Natural killer cell (primary cell): ENCODE measurements around the gene ZMAT3. TPM values are rescaled to one million over a fixed set of nuclear protein-coding genes. Genes with fewer than 3 reads are reported as not detected.

Experiments
- ATAC-seq, 3 donors: fragments of 150-1000 bp in 2 of 3; fragments of 200-7000 bp in 1 of 3; cut with Tn5 transposase; 1 replicate in 1 of 3; 2 replicates in 2 of 3; pipeline ENCODE4 v1.10.0; 2021; ENCODE audit warnings: mild to moderate bottlenecking in 2 of 3, moderate library complexity in 2 of 3
- DNase-seq, 2 donors: peaks; one replicate each; pipeline versions ENCODE4 v3.0.0 to v3.0.0-alpha.2; 2013 to 2021; ENCODE audit warnings: mixed read lengths in 1 of 2
- H3K27ac ChIP-seq: one replicate; pipeline ENCODE4 v1.5.1; 2013; ENCODE audit warnings: mild to moderate bottlenecking, low read length
- H3K27me3 ChIP-seq: one replicate; pipeline ENCODE4 v1.6.1; 2013; ENCODE audit warnings: low read length; ENCODE audit not compliant: control insufficient read depth, insufficient read depth
- H3K36me3 ChIP-seq: one replicate; pipeline ENCODE4 v1.6.1; 2013; ENCODE audit warnings: low read length; ENCODE audit not compliant: control insufficient read depth, insufficient read depth
- H3K4me1 ChIP-seq: one replicate; pipeline ENCODE4 v1.6.1; 2013; ENCODE audit warnings: low read length; ENCODE audit not compliant: control insufficient read depth, insufficient read depth
- H3K4me3 ChIP-seq: one replicate; pipeline ENCODE4 v1.5.1; 2013; ENCODE audit warnings: low read length
- H3K9me3 ChIP-seq: one replicate; pipeline ENCODE4 v1.6.1; 2013; ENCODE audit warnings: low read length; ENCODE audit not compliant: control insufficient read depth, insufficient read depth
- H3K27ac Mint-ChIP-seq, 2 donors: one replicate each; pipeline ENCODE4 v1.8.0; 2022; ENCODE audit warnings: mild to moderate bottlenecking in 2 of 2, mixed read lengths in 2 of 2, moderate library complexity in 1 of 2
- H3K27me3 Mint-ChIP-seq, 2 donors: one replicate each; pipeline ENCODE4 v1.8.0; 2022; ENCODE audit warnings: low read depth in 2 of 2, mixed read lengths in 2 of 2
- H3K36me3 Mint-ChIP-seq: one replicate; pipeline ENCODE4 v1.8.0; 2022; ENCODE audit warnings: mixed read lengths
- H3K4me1 Mint-ChIP-seq, 2 donors: one replicate each; pipeline ENCODE4 v1.8.0; 2022; ENCODE audit warnings: mixed read lengths in 2 of 2
- H3K4me3 Mint-ChIP-seq: one replicate; pipeline ENCODE4 v1.8.0; 2022; ENCODE audit warnings: mild to moderate bottlenecking, moderate library complexity, mixed read lengths
- H3K9me3 Mint-ChIP-seq, 2 donors: one replicate each; pipeline ENCODE4 v1.8.0; 2022; ENCODE audit warnings: mixed read lengths in 2 of 2
- WGBS: methylation state at CpG from one replicate; pipeline ENCODE4 v1.1.7; 2013; ENCODE audit warnings: missing lambda C conversion rate; ENCODE audit not compliant: insufficient coverage; 5-methylcytosine and 5-hydroxymethylcytosine counted together
- intact Hi-C: fragments of 100-400 bp; cut with micrococcal nuclease; formaldehyde crosslinking; loops from one replicate; pipeline ENCODE4 v1.14.2; 2022
- total RNA-seq, 4 donors: library from RNA; stranded (reverse); fragments of 120-200 nt in 1 of 4; gene quantifications; one replicate each; pipeline versions ENCODE4 v1.2.3 to v1.2.4, GENCODE V29; 2013 to 2022
- TF ChIP-seq, protein P1 (sequence below): fragments of 200-600 bp; IDR thresholded peaks from one replicate; pipeline ENCODE4 v1.8.0; 2022; ENCODE audit warnings: antibody characterized with exemption

ZMAT3 gene
- total RNA-seq, 3 donors from 2014 or later (not counting 1 experiment from before 2014, with no cell fraction given) = 22.5 to 32.9 (median 24.1) TPM

DNA sequence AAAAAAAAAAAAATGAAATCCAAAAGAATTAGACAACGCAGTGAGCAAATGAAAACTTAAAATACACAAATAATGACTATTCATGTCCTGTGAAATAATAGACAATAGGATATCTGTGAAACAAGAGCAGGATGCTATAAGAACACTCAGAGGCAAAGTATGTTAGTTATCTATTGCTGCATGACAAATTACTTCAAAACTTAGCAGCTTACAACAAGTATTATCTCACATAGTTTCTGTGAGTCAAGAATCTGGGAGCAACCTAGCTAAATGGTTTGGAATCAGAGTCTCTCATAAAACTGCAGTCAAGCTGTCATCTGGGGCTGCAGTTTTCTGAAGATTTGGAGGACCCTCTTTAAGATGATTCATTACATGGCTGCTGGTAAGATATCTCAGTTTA is 36.5 kb upstream of the ZMAT3 start:
- no peaks in the 10 kb centered on the region for H3K9me3 Mint-ChIP-seq
- WGBS = no CpG with 5 or more reads among the region's 1 CpG
- H3K4me1 Mint-ChIP-seq = no peaks in the 10 kb centered on the region
- H3K4me1 ChIP-seq = no peaks in the 10 kb centered on the region
- H3K27me3 Mint-ChIP-seq = peaks cover 12 to 33% of the 10 kb centered on the region in 2 donors
- no peak for DNase-seq
- no peak for ATAC-seq
- H3K4me3 ChIP-seq = no peak overlapping the region
- H3K4me3 Mint-ChIP-seq = no peak overlapping the region
- TF ChIP-seq, protein P1, sequence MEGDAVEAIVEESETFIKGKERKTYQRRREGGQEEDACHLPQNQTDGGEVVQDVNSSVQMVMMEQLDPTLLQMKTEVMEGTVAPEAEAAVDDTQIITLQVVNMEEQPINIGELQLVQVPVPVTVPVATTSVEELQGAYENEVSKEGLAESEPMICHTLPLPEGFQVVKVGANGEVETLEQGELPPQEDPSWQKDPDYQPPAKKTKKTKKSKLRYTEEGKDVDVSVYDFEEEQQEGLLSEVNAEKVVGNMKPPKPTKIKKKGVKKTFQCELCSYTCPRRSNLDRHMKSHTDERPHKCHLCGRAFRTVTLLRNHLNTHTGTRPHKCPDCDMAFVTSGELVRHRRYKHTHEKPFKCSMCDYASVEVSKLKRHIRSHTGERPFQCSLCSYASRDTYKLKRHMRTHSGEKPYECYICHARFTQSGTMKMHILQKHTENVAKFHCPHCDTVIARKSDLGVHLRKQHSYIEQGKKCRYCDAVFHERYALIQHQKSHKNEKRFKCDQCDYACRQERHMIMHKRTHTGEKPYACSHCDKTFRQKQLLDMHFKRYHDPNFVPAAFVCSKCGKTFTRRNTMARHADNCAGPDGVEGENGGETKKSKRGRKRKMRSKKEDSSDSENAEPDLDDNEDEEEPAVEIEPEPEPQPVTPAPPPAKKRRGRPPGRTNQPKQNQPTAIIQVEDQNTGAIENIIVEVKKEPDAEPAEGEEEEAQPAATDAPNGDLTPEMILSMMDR = no peak
- H3K36me3 Mint-ChIP-seq = no peaks in the 10 kb centered on the region
- no peaks in the 10 kb centered on the region for H3K9me3 ChIP-seq
- no peak overlapping the region for H3K27ac ChIP-seq
- no peaks in the 10 kb centered on the region for H3K36me3 ChIP-seq
- H3K27me3 ChIP-seq = peaks cover 4% of the 10 kb centered on the region
- H3K27ac Mint-ChIP-seq = no peak overlapping the region
- intact Hi-C loops = no loop called here

DNA sequence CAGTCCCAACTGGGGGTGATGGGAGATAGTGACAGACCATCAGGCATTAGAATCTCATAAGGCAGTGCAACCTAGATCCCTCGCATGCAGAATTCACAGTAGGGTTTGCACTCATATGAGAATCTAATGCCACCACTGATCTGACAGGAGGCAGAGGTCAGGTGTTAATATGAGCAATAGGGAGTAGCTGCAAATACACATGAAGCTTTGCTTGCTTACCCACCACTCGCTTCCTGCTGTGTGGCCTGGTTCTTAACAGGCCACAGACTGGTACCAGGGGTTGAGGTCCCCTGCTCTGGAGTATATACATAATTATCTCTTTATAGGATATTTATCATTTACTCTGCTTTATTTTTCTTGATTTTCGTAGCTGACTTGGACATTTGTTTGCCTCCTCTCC is 36.0 kb upstream of the ZMAT3 start:
- no peak for ATAC-seq

DNA sequence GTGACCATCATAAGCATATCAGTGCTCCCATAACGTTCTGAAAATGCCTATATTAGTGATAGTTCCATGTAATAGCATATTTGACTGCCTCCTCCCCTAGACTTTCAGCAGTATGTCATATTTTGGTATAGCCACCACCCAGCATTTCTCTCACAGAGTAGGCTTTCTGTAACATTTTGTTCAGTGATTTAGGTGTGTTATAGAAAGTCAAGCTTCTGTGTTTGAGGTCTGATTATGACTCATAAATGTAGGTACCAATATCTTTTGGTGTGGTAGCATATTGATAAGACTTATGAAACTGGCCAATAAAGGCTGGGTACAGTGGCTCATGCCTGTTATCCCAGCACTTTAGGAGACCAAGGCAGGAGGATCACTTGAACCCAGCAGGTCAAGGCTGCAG is 34.3 kb upstream of the ZMAT3 start:
- TF ChIP-seq, protein P1 = no peak
- Mint-ChIP-seq H3K27ac (no peak overlapping the region), H3K4me1 (no peaks in the 10 kb centered on the region), H3K36me3 (no peaks in the 10 kb centered on the region), H3K27me3 (peaks cover 6 to 19% of the 10 kb centered on the region in 2 donors), H3K4me3 (no peak overlapping the region), H3K9me3 (no peaks in the 10 kb centered on the region)
- 33% methylated on average over 1 of the region's 1 CpG for WGBS
- Histone ChIP-seq H3K27ac (no peak overlapping the region), H3K36me3 (no peaks in the 10 kb centered on the region), H3K9me3 (no peaks in the 10 kb centered on the region), H3K27me3 (no peaks in the 10 kb centered on the region), H3K4me1 (no peaks in the 10 kb centered on the region), H3K4me3 (no peak overlapping the region)
- no peak for ATAC-seq
- DNase-seq = no peak
- intact Hi-C loops = loop anchor here (1.0 kb wide), 1 partner anchor 210 kb away; no protein-coding TSS in a partner anchor

More for the DNA sequence above, 36.0 kb upstream of the ZMAT3 start:
- no peaks in the 10 kb centered on the region for H3K4me1 ChIP-seq
- H3K36me3 ChIP-seq = no peaks in the 10 kb centered on the region
- TF ChIP-seq, protein P1 = no peak
- 96% methylated on average over 3 of the region's 3 CpGs for WGBS
- H3K9me3 ChIP-seq = no peaks in the 10 kb centered on the region
- Mint-ChIP-seq H3K9me3 (no peaks in the 10 kb centered on the region), H3K36me3 (no peaks in the 10 kb centered on the region), H3K4me3 (no peak overlapping the region), H3K27ac (no peak overlapping the region), H3K4me1 (no peaks in the 10 kb centered on the region), H3K27me3 (peaks cover 7 to 28% of the 10 kb centered on the region in 2 donors)
- no peak overlapping the region for H3K27ac ChIP-seq
- no peak for DNase-seq
- intact Hi-C loops = no loop called here
- H3K27me3 ChIP-seq = peaks cover 4% of the 10 kb centered on the region
- H3K4me3 ChIP-seq = no peak overlapping the region

DNA sequence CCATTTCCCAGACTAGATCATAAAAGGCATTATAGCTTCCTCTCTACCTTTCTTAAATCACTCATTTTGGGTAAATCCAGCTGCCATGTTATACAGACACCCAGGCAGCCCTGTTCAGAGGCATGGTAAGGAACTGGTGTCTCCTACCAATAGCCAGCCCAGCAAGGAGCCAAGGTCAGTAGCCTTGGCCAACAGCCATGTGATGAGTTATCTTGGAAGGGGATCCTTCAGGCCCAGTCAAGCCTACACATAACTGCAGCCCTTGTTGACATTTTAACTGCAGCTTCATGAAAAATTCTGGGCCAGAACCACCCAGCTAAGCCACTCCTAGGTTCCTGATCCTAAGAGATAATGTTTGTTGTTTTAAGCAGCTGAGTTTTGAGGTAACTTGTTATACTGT is 29.0 kb upstream of the ZMAT3 start:
- Mint-ChIP-seq H3K4me1 (no peaks in the 10 kb centered on the region), H3K9me3 (no peaks in the 10 kb centered on the region), H3K36me3 (no peaks in the 10 kb centered on the region), H3K4me3 (no peak overlapping the region), H3K27me3 (peaks cover 10 to 23% of the 10 kb centered on the region in 2 donors), H3K27ac (no peak overlapping the region)
- no peak overlapping the region for H3K4me3 ChIP-seq
- intact Hi-C loops = no loop called here
- TF ChIP-seq, protein P1 = no peak
- H3K27ac ChIP-seq = no peak overlapping the region
- no peaks in the 10 kb centered on the region for H3K27me3 ChIP-seq
- ATAC-seq = no peak
- H3K9me3 ChIP-seq = no peaks in the 10 kb centered on the region
- no peaks in the 10 kb centered on the region for H3K4me1 ChIP-seq
- H3K36me3 ChIP-seq = no peaks in the 10 kb centered on the region
- DNase-seq = no peak
